MM.1S (cell line): ENCODE results near the gene LINGO1.

ENCODE experiments used
- DNase-seq: peaks from one replicate; pipeline ENCODE4 v3.0.0-alpha.2; 2015
- H2AFZ ChIP-seq: fragments of 300-600 bp; sonication (generic); 2 replicates; pipeline ENCODE4 v1.6.0; 2016; ENCODE audit warnings: antibody characterized with exemption, low read length
- H3F3A ChIP-seq: fragments of 300-600 bp; sonication (generic); 2 replicates; pipeline ENCODE4 v1.6.1; 2016; ENCODE audit warnings: mild to moderate bottlenecking, antibody characterized with exemption, low read length, moderate library complexity, mixed read lengths; ENCODE audit not compliant: insufficient read depth
- H3K27ac ChIP-seq: fragments of 300-600 bp; sonication (generic); 2 replicates; pipeline ENCODE4 v1.5.1; 2016; ENCODE audit warnings: mild to moderate bottlenecking, low read length
- H3K27me3 ChIP-seq: fragments of 300-600 bp; sonication (generic); replicated peaks from 2 replicates; pipeline ENCODE4 v1.6.0; 2016; ENCODE audit warnings: low read length; ENCODE audit not compliant: insufficient read depth
- H3K36me3 ChIP-seq: fragments of 300-600 bp; sonication (generic); replicated peaks from 2 replicates; pipeline ENCODE4 v1.6.1; 2016; ENCODE audit warnings: mild to moderate bottlenecking, low read length, mixed read lengths; ENCODE audit not compliant: insufficient read depth
- H3K4me1 ChIP-seq: fragments of 300-600 bp; sonication (generic); 2 replicates; pipeline ENCODE4 v1.6.1; 2016; ENCODE audit warnings: low read length, mixed read lengths
- H3K4me2 ChIP-seq: fragments of 300-600 bp; sonication (generic); 2 replicates; pipeline ENCODE4 v1.6.0; 2016; ENCODE audit warnings: low read depth, low read length
- H3K4me3 ChIP-seq: fragments of 300-600 bp; sonication (generic); 2 replicates; pipeline ENCODE4 v1.5.1; 2016; ENCODE audit warnings: low read length, mixed read lengths
- H3K79me2 ChIP-seq: fragments of 300-600 bp; sonication (generic); 2 replicates; pipeline ENCODE4 v1.6.1; 2016; ENCODE audit warnings: mixed run types, low read length, mixed read lengths
- H3K9ac ChIP-seq: fragments of 300-600 bp; sonication (generic); 2 replicates; pipeline ENCODE4 v1.6.1; 2016; ENCODE audit warnings: low read length, mixed read lengths
- H3K9me2 ChIP-seq: fragments of 300-600 bp; sonication (generic); replicated peaks from 2 replicates; pipeline ENCODE4 v1.6.1; 2016; ENCODE audit warnings: mild to moderate bottlenecking, low read length, mixed read lengths; ENCODE audit not compliant: insufficient read depth
- H3K9me3 ChIP-seq: fragments of 300-600 bp; sonication (generic); replicated peaks from 2 replicates; pipeline ENCODE4 v1.6.1; 2016; ENCODE audit warnings: mild to moderate bottlenecking, low read length, mixed read lengths; ENCODE audit not compliant: insufficient read depth
- H4K20me1 ChIP-seq: fragments of 300-600 bp; sonication (generic); 2 replicates; pipeline ENCODE4 v1.6.1; 2016; ENCODE audit warnings: mild to moderate bottlenecking, low read length, moderate library complexity, mixed read lengths; ENCODE audit not compliant: insufficient read depth
- EZH2 ChIP-seq: fragments of 300-600 bp; sonication (generic); optimal IDR thresholded peaks from 2 replicates; pipeline ENCODE3; 2017; ENCODE audit warnings: low read depth, mild to moderate bottlenecking, antibody characterized with exemption, low read length, mixed read lengths
- EZH2phosphoT487 ChIP-seq: fragments of 300-600 bp; sonication (generic); IDR thresholded peaks from 2 replicates; pipeline ENCODE4 v1.6.1; 2018; ENCODE audit warnings: antibody characterized with exemption, low read length
- TF ChIP-seq, protein P1 (sequence below): fragments of 300-600 bp; sonication (generic); IDR thresholded peaks from 2 replicates; pipeline ENCODE4 v1.5.1; 2016; ENCODE audit warnings: antibody characterized with exemption, low read length, mixed read lengths

Gene LINGO1

DNA sequence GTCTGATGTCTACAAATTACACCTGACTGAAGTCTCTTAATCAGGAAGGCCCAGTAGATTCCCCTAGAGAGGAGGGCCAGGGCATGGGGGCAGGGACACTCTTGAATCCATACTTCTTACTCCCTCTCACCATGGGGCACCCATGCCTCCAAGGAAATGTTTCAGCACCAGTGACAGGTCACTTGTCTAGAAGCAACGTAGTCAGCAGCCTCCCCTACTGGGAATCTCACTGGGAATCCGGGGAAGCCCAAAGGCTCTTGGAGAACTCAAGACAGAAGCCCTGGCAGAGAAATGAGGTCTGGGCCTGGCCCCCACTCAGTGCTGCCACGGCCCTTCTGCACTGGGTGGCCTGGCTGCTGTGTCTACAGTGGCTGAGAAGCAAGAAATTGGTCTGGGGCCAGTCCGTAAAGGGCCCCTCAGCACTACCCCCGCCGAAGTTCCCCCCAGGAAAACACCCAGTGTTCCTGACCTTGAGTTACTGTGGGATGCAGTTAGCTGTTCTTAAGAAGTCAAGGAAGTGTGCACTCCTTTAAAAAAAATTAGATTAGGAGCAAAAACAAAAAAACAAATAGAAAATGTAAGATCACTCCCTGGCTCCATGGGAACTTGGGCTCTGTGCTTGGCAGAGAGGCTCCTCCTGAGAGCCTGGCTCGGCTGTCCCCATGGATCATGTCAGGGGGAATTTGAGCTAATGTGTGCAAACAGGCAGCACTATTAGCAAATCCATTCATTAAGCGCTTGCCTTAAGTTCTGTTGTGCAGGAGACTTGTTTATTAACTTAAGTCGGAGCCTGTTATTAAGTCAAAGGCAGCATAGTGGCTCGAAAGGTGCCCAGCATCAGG lies 5.4 kb upstream of the LINGO1 start:
- H3K9me2 ChIP-seq = no peaks in the 10 kb centered on the region
- peaks cover 86% of the 10 kb centered on the region for H3K27me3 ChIP-seq
- no peaks in the 10 kb centered on the region for H3K4me1 ChIP-seq
- no peak overlapping the region for H3K9ac ChIP-seq
- H4K20me1 ChIP-seq = no peaks in the 10 kb centered on the region
- no peak overlapping the region for H3K4me3 ChIP-seq
- no peak overlapping the region for H3K4me2 ChIP-seq
- H3K79me2 ChIP-seq = no peaks in the 10 kb centered on the region
- H3K27ac ChIP-seq = no peak overlapping the region
- H3K9me3 ChIP-seq = no peaks in the 10 kb centered on the region
- no peaks in the 10 kb centered on the region for H3F3A ChIP-seq
- no peak for DNase-seq
- H3K36me3 ChIP-seq = no peaks in the 10 kb centered on the region
- TF ChIP-seq, protein P1, sequence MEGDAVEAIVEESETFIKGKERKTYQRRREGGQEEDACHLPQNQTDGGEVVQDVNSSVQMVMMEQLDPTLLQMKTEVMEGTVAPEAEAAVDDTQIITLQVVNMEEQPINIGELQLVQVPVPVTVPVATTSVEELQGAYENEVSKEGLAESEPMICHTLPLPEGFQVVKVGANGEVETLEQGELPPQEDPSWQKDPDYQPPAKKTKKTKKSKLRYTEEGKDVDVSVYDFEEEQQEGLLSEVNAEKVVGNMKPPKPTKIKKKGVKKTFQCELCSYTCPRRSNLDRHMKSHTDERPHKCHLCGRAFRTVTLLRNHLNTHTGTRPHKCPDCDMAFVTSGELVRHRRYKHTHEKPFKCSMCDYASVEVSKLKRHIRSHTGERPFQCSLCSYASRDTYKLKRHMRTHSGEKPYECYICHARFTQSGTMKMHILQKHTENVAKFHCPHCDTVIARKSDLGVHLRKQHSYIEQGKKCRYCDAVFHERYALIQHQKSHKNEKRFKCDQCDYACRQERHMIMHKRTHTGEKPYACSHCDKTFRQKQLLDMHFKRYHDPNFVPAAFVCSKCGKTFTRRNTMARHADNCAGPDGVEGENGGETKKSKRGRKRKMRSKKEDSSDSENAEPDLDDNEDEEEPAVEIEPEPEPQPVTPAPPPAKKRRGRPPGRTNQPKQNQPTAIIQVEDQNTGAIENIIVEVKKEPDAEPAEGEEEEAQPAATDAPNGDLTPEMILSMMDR = no peak
- TF ChIP-seq EZH2 = no peak
- TF ChIP-seq EZH2phosphoT487 = no peak
- no peak overlapping the region for H2AFZ ChIP-seq

DNA sequence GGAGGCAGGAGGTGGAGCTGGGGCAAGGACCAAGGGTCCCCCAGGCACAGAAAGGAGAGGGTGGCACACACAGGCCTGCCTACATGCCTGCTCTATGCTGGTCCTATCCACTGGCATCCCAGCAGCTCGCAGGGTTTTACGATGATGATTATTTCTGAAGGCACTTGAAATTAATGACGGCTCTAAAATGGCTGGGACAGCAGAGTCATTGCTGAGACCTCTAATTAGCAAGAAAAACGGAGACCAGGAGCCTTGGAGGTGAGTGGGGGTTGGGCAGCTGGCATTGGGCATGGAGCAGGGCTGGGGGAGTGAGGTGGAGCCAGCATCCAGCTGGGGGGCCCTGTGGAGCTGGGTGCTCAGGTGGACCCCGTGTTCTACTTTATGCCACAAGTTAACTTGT lies 3.5 kb upstream of the LINGO1 start:
- peaks cover 80% of the 10 kb centered on the region for H3K27me3 ChIP-seq
- no peak overlapping the region for H3K4me3 ChIP-seq
- TF ChIP-seq EZH2phosphoT487 (no peak), EZH2 (no peak)
- TF ChIP-seq, protein P1 = no peak
- no peaks in the 10 kb centered on the region for H3F3A ChIP-seq
- H3K9ac ChIP-seq = no peak overlapping the region
- H3K79me2 ChIP-seq = no peaks in the 10 kb centered on the region
- no peaks in the 10 kb centered on the region for H3K9me2 ChIP-seq
- H3K9me3 ChIP-seq = no peaks in the 10 kb centered on the region
- H3K4me2 ChIP-seq = no peak overlapping the region
- H4K20me1 ChIP-seq = no peaks in the 10 kb centered on the region
- no peaks in the 10 kb centered on the region for H3K36me3 ChIP-seq
- no peaks in the 10 kb centered on the region for H3K4me1 ChIP-seq
- no peak overlapping the region for H3K27ac ChIP-seq
- DNase-seq = no peak
- H2AFZ ChIP-seq = no peak overlapping the region

DNA sequence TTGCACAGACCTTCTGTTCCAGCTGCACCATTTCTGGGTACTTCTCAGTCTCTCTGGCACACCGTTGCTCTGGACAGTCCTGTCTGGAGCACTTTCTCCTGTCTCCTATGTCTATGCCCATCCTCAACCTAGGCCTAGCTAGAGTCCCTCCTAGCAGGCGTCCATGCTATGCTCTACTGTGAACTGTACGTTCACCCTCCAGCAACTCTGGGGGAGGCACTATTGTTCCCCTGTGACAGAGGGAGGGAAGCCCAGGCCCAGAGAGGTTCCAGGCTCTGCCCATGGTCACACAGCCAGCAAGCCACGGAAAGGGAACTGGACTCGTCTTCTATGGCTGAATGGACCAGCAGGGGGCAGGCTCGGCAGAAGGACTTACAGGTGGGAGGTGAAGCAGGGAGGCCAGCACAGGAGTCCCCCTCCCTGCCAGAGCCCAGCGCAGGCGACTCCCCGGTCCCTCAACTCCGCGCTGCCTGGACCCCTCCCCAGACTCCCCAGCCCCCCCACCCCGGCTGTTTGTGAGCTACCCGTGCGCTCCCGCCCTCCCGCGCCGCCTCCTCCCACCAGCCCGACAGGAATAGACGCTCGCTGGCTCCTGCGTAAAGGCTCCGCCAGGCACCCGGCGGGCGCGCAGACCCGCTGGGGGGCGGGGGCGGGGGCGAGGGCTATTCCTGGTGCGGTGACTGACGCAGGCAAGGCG lies 1.7 kb upstream of the LINGO1 start:
- Histone ChIP-seq H3K27ac (no peak overlapping the region), H2AFZ (no peak overlapping the region), H4K20me1 (no peaks in the 10 kb centered on the region), H3K9ac (no peak overlapping the region), H3K4me1 (no peaks in the 10 kb centered on the region), H3K9me3 (no peaks in the 10 kb centered on the region), H3K4me3 (no peak overlapping the region; the same call in 1 of the 2 replicates), H3K4me2 (peak overlapping the region; percentile 99), H3K36me3 (no peaks in the 10 kb centered on the region), H3K79me2 (no peaks in the 10 kb centered on the region), H3K27me3 (peaks cover 80% of the 10 kb centered on the region), H3K9me2 (no peaks in the 10 kb centered on the region), H3F3A (no peaks in the 10 kb centered on the region)
- DNase-seq = peak; percentile 70
- TF ChIP-seq, protein P1 = peak; percentile 65
- no peak for TF ChIP-seq EZH2phosphoT487
